ENCODE data around the gene METTL27. TPM values are rescaled to one million over a fixed set of nuclear protein-coding genes. Genes with fewer than 3 reads are reported as not detected.
A peak's percentile ranks its signal among the peaks of the same experiment; 100 is the strongest.
"Not testable (repeated sequence)": the region's sequence is repeated elsewhere in the genome, so short reads cannot be mapped to it uniquely, and the experiment has no call there.

Gene METTL27
- total RNA-seq, 2 experiments from 2014 or later = 0.55 TPM; not detected in 1

- H3K27ac Mint-ChIP-seq = no peak overlapping the region
- no peak for ATAC-seq
- no peak overlapping the region for H3K4me3 Mint-ChIP-seq
- DNase-seq = no peak
- no peaks in the 10 kb centered on the region for H3K9me3 Mint-ChIP-seq (ENCODE audit: low read depth)
- H3K36me3 Mint-ChIP-seq = no peaks in the 10 kb centered on the region
- CTCF ChIA-PET = interaction anchor here (1.0 kb wide), 1 partner anchor 25 kb away, joined by 5 read pairs; no protein-coding TSS in a partner anchor
- H3K27me3 Mint-ChIP-seq = peaks cover 19% of the 10 kb centered on the region
- H3K4me1 Mint-ChIP-seq = peaks cover 26% of the 10 kb centered on the region
Observed at GRCh38 chr7:73829505-73829904, 12.8 kb downstream of the METTL27 start.

GRCh38 chr7:73828972-73829371 lies 13.3 kb downstream of the METTL27 start:
- DNase-seq (no peak), ATAC-seq (no peak)
- H3K9me3 Mint-ChIP-seq (ENCODE audit: low read depth) = no peaks in the 10 kb centered on the region
- no peaks in the 10 kb centered on the region for H3K36me3 Mint-ChIP-seq
- H3K27ac Mint-ChIP-seq = no peak overlapping the region
- peaks cover 26% of the 10 kb centered on the region for H3K4me1 Mint-ChIP-seq
- CTCF ChIA-PET = interaction anchor here (1.0 kb wide), 2 partner anchors 18 to 26 kb away, joined by 3 to 5 read pairs; no protein-coding TSS in a partner anchor
- no peak overlapping the region for H3K4me3 Mint-ChIP-seq
- H3K27me3 Mint-ChIP-seq = peaks cover 19% of the 10 kb centered on the region

- CTCF ChIA-PET = interaction anchor here (1.0 kb wide), 2 partner anchors 17 to 199 kb away, joined by 3 read pairs; no protein-coding TSS in a partner anchor
- DNase-seq (no peak), ATAC-seq (peak; percentile 72)
- Mint-ChIP-seq H3K9me3 (ENCODE audit: low read depth) (no peaks in the 10 kb centered on the region), H3K27me3 (peaks cover 19% of the 10 kb centered on the region), H3K4me1 (peaks cover 26% of the 10 kb centered on the region), H3K27ac (no peak overlapping the region), H3K4me3 (no peak overlapping the region), H3K36me3 (no peaks in the 10 kb centered on the region)
Observed at GRCh38 chr7:73828107-73828803, 14.1 kb downstream of the METTL27 start.

- Mint-ChIP-seq H3K27me3 (peaks cover 21% of the 10 kb centered on the region), H3K27ac (no peak overlapping the region), H3K4me3 (no peak overlapping the region), H3K4me1 (peaks cover 26% of the 10 kb centered on the region), H3K36me3 (no peaks in the 10 kb centered on the region), H3K9me3 (ENCODE audit: low read depth) (no peaks in the 10 kb centered on the region)
- ATAC-seq (no peak), DNase-seq (no peak)
- CTCF ChIA-PET = interaction anchor here (1.0 to 2.1 kb wide), 2 partner anchors 27 to 199 kb away, joined by 3 to 11 read pairs; no protein-coding TSS in a partner anchor
Observed at GRCh38 chr7:73827567-73828106, 14.7 kb downstream of the METTL27 start.

- CTCF ChIA-PET = no interaction called here
Observed at GRCh38 chr7:73824986-73825385, 17.3 kb downstream of the METTL27 start.

DNA sequence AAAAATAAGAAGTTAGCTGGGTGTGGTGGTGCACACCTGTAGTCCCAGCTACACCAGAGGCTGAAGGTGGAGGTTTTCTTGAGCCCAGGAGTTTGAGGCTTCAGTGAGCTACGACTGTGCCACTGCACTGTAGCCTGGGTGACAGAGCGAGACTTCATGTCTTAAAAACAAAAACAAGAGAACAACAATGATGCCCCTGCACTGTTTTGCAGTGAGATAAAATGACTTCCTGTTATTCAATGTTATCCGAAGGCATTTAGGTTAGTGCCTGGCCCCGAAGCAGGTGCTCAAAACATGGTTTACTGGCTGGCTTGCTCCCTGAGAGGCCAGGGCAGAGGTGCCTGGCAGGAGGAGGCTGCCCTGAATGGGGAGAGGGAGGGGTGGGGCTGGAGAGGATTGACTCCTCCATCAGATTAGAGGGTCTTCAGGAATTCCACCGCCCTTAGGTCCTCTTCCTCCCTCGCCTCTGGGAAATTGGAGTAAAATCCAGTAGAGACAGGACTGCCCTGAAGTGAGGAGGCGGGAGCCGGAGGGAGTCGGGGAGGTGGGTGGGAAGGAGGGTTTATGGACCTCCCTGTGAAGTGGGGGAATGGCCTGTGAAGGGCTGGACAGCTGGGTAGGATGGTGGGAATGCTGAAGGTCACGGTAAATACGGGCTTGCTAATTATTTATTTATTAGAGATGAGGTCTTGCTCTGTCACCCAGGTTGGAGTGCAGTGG lies 18.3 kb downstream of the METTL27 start:
- H3K27me3 Mint-ChIP-seq = peaks cover 19% of the 10 kb centered on the region
- no peaks in the 10 kb centered on the region for H3K36me3 Mint-ChIP-seq
- H3K4me1 Mint-ChIP-seq = peaks cover 23% of the 10 kb centered on the region
- DNase-seq = no peak
- H3K4me3 Mint-ChIP-seq = no peak overlapping the region
- no peak overlapping the region for H3K27ac Mint-ChIP-seq
- no peak for ATAC-seq
- H3K9me3 Mint-ChIP-seq (ENCODE audit: low read depth) = no peaks in the 10 kb centered on the region
- CTCF ChIA-PET = interaction anchor here (1.3 kb wide), 1 partner anchor 31 kb away, joined by 4 read pairs; no protein-coding TSS in a partner anchor

More at GRCh38 chr7:73824986-73825385, 17.3 kb downstream of the METTL27 start:
- Mint-ChIP-seq H3K27ac (no peak overlapping the region), H3K36me3 (no peaks in the 10 kb centered on the region), H3K27me3 (peaks cover 23% of the 10 kb centered on the region), H3K4me1 (peaks cover 26% of the 10 kb centered on the region), H3K4me3 (no peak overlapping the region), H3K9me3 (ENCODE audit: low read depth) (no peaks in the 10 kb centered on the region)
- DNase-seq = no peak
- no peak for ATAC-seq

DNA sequence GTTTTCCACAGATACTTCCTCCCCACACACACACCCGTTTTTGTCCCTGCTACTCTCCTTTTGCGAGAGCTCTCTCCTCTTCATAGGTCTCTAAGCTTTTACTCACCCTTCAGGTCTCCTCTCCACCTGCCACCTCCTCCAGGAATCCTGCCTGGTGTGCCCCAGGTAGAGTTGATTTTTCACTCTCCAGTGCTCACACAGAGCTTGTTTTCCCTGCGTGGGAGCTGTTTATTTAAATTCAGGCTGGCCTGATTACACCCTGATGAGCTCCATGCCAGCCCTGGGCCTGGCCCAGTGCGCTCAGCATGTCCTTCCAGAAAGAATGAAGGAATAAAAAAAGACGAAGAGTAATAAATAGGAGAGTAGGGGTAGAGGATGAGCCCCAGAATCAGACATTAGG lies 19.1 kb downstream of the METTL27 start:
- no peaks in the 10 kb centered on the region for H3K36me3 Mint-ChIP-seq
- no peak overlapping the region for H3K4me3 Mint-ChIP-seq
- CTCF ChIA-PET = interaction anchor here (1.0 to 1.3 kb wide), 2 partner anchors 31 to 34 kb away, joined by 3 to 4 read pairs; no protein-coding TSS in a partner anchor
- ATAC-seq (no peak), DNase-seq (no peak)
- H3K9me3 Mint-ChIP-seq (ENCODE audit: low read depth) = no peaks in the 10 kb centered on the region
- peaks cover 15% of the 10 kb centered on the region for H3K27me3 Mint-ChIP-seq
- peaks cover 16% of the 10 kb centered on the region for H3K4me1 Mint-ChIP-seq
- peak overlapping the region; percentile 17 for H3K27ac Mint-ChIP-seq

- DNase-seq (no peak), ATAC-seq (no peak)
- H3K27me3 Mint-ChIP-seq = peaks cover 15% of the 10 kb centered on the region
- CTCF ChIA-PET = interaction anchor here (1.0 to 1.3 kb wide), 3 partner anchors 32 to 34 kb away, joined by 3 to 6 read pairs (median 4); no protein-coding TSS in a partner anchor
- H3K36me3 Mint-ChIP-seq = no peaks in the 10 kb centered on the region
- no peaks in the 10 kb centered on the region for H3K9me3 Mint-ChIP-seq (ENCODE audit: low read depth)
- no peak overlapping the region for H3K4me3 Mint-ChIP-seq
- H3K27ac Mint-ChIP-seq = no peak overlapping the region
- peaks cover 10% of the 10 kb centered on the region for H3K4me1 Mint-ChIP-seq
Observed at GRCh38 chr7:73822319-73823173, 19.8 kb downstream of the METTL27 start.

- not testable (repeated sequence) for ATAC-seq; DNase-seq; H3K4me3 Mint-ChIP-seq; H3K27ac Mint-ChIP-seq; H3K27me3 Mint-ChIP-seq; H3K4me1 Mint-ChIP-seq; H3K9me3 Mint-ChIP-seq (ENCODE audit: low read depth); H3K36me3 Mint-ChIP-seq
- CTCF ChIA-PET = interaction anchor here (1.3 kb wide), 1 partner anchor 33 kb away, joined by 6 read pairs; no protein-coding TSS in a partner anchor
Observed at GRCh38 chr7:73821597-73822285, 20.6 kb downstream of the METTL27 start.

- H3K4me3 Mint-ChIP-seq = no peak overlapping the region
- CTCF ChIA-PET = interaction anchor here (0.7 kb wide), 1 partner anchor 35 kb away, joined by 3 read pairs; no protein-coding TSS in a partner anchor
- H3K27ac Mint-ChIP-seq = no peak overlapping the region
Observed at GRCh38 chr7:73820013-73820412, 22.3 kb downstream of the METTL27 start.

DNA sequence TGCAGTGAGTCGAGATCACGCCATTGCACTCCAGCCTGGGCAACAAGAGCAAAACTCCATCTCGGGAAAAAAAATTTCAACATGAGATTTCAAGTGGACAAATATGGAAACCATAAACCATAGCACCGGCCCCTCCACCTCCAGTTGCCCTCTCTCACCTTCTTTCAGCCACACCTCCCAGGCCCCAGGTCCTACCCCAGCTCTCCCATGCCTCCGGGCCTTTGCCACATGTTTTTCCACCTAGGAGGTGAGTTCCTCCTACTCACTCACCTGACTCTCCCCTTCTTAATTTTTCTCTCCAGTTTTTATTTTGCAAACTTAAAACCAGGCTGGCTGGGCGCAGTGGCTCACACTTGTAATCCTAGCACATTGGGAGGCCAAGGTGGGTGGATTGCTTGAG lies 25.2 kb downstream of the METTL27 start:
- peaks cover 3% of the 10 kb centered on the region for H3K27me3 Mint-ChIP-seq
- no peaks in the 10 kb centered on the region for H3K36me3 Mint-ChIP-seq
- no peak overlapping the region for H3K4me3 Mint-ChIP-seq
- no peak for ATAC-seq
- H3K27ac Mint-ChIP-seq = no peak overlapping the region
- CTCF ChIA-PET = interaction anchor here (0.7 kb wide), 1 partner anchor 76 kb away, joined by 3 read pairs; no protein-coding TSS in a partner anchor
- no peak for DNase-seq
- no peaks in the 10 kb centered on the region for H3K4me1 Mint-ChIP-seq
- peaks cover 2% of the 10 kb centered on the region for H3K9me3 Mint-ChIP-seq (ENCODE audit: low read depth)

More at GRCh38 chr7:73820013-73820412, 22.3 kb downstream of the METTL27 start:
- no peaks in the 10 kb centered on the region for H3K4me1 Mint-ChIP-seq
- DNase-seq (no peak), ATAC-seq (no peak)
- H3K27me3 Mint-ChIP-seq = peaks cover 4% of the 10 kb centered on the region
- no peaks in the 10 kb centered on the region for H3K36me3 Mint-ChIP-seq
- H3K9me3 Mint-ChIP-seq (ENCODE audit: low read depth) = no peaks in the 10 kb centered on the region

DNA sequence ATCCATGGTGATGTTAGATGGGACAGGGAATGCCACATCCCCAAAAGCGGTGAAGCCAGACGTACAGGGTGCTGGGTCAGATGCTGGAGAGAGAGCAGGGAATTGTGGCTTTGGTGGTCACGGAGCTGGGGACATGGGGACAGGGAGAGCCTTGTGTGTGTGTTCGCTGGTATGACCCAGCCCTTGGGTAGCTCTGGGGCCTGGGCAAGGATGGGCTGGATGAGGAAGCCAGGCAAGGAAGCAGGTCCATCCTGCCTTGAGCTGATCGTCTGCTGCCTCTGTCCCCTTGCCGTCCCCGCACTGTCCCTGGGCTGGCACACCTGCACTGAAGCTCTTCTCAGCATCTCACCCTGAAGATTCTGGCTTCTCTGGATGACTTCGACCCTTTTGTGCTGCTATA lies 26.9 kb downstream of the METTL27 start:
- ATAC-seq = no peak
- H3K9me3 Mint-ChIP-seq (ENCODE audit: low read depth) = peaks cover 2% of the 10 kb centered on the region
- CTCF ChIA-PET = interaction anchor here (0.7 to 2.0 kb wide), 3 partner anchors 11 to 40 kb away, joined by 3 to 10 read pairs (median 4); partner anchors contain the start of gene METTL27
- H3K27me3 Mint-ChIP-seq = peaks cover 3% of the 10 kb centered on the region
- H3K36me3 Mint-ChIP-seq = no peaks in the 10 kb centered on the region
- H3K4me3 Mint-ChIP-seq = no peak overlapping the region
- no peaks in the 10 kb centered on the region for H3K4me1 Mint-ChIP-seq
- no peak overlapping the region for H3K27ac Mint-ChIP-seq
- DNase-seq = no peak

Data from activated CD8-positive, alpha-beta memory T cell treated with anti-CD3 and anti-CD28 coated beads, Interleukin-2, amount 10 ng/mL, durations not matched to agents 7 days and 5 days (primary cell).